ENCODE data around the gene SLC22A31. TPM values are rescaled to one million over a fixed set of nuclear protein-coding genes. Genes with fewer than 3 reads are reported as not detected.

The SLC22A31 gene
- total RNA-seq, 4 donors from 2014 or later, result 0.26 TPM; not detected in 3

GRCh38 chr16:89175280-89176146 lies 24.8 kb downstream of the SLC22A31 start:
- no peak for TF ChIP-seq POLR2A (IDR thresholded peaks at IDR 0.05; ENCODE audit: low read depth)
- peaks cover 3 to 94% (median 12%) of the 10 kb centered on the region in 4 donors for H3K27me3 ChIP-seq
- no peaks in the 10 kb centered on the region for H3K36me3 ChIP-seq
- H3K4me3 ChIP-seq, result no peak overlapping the region
- 58% methylated on average over 15 of the region's 20 CpGs for WGBS
- peaks cover 11 to 19% (median 15%) of the 10 kb centered on the region in 4 donors for H3K4me1 ChIP-seq
- H3K9me3 ChIP-seq, result no peaks in the 10 kb centered on the region
- intact Hi-C loops (cut with DNase I), result loop anchor here (10.0 kb wide), 1 partner anchor 361 kb away; the partner anchor contains the start of gene APRT
- DNase-seq (ENCODE audit: extremely low spot score), result no peak
- no peak overlapping the region for H3K27ac ChIP-seq (replicated peaks in 1 of 4)

- TF ChIP-seq POLR2AphosphoS5 (IDR thresholded peaks at IDR 0.05) (no peak), POLR2A (IDR thresholded peaks at IDR 0.05; ENCODE audit: low read depth) (no peak), CTCF (IDR thresholded peaks at IDR 0.05) (no peak), EP300 (IDR thresholded peaks at IDR 0.05) (no peak)
- DNase-seq (ENCODE audit: extremely low spot score), result no peak
- Histone ChIP-seq H3K36me3 (no peaks in the 10 kb centered on the region), H3K27ac (replicated peaks in 1 of 4) (no peak overlapping the region), H3K4me1 (peaks cover 12 to 24% (median 19%) of the 10 kb centered on the region in 4 donors), H3K27me3 (peaks cover 9 to 94% (median 18%) of the 10 kb centered on the region in 4 donors), H3K9me3 (no peaks in the 10 kb centered on the region), H3K4me3 (no peak overlapping the region)
- 100% methylated on average over 2 of the region's 14 CpGs for WGBS
- intact Hi-C loops (cut with DNase I), result loop anchor here (10.0 kb wide), 1 partner anchor 360 kb away; the partner anchor contains the start of gene APRT
Observed at GRCh38 chr16:89174877-89175276, 25.5 kb downstream of the SLC22A31 start.

- H3K27ac ChIP-seq (replicated peaks in 1 of 4), result no peak overlapping the region
- no peaks in the 10 kb centered on the region for H3K9me3 ChIP-seq
- H3K27me3 ChIP-seq, result peaks cover 9 to 94% (median 24%) of the 10 kb centered on the region in 4 donors
- H3K4me3 ChIP-seq, result no peak overlapping the region
- TF ChIP-seq POLR2A (IDR thresholded peaks at IDR 0.05; ENCODE audit: low read depth) (no peak), POLR2AphosphoS5 (IDR thresholded peaks at IDR 0.05) (no peak), CTCF (IDR thresholded peaks at IDR 0.05) (no peak), EP300 (IDR thresholded peaks at IDR 0.05) (no peak)
- peaks cover 12 to 24% (median 19%) of the 10 kb centered on the region in 4 donors for H3K4me1 ChIP-seq
- DNase-seq (ENCODE audit: extremely low spot score), result no peak
- WGBS, result 83% methylated on average over 14 of the region's 23 CpGs
- intact Hi-C loops (cut with DNase I), result loop anchor here (10.0 kb wide), 1 partner anchor 359 kb away; the partner anchor contains the start of gene APRT
- H3K36me3 ChIP-seq, result no peaks in the 10 kb centered on the region
Observed at GRCh38 chr16:89174055-89174827, 26.1 kb downstream of the SLC22A31 start.

- intact Hi-C loops (cut with DNase I), result loop anchor here (10.0 kb wide), 1 partner anchor 359 kb away; the partner anchor contains the start of gene APRT
Observed at GRCh38 chr16:89173174-89173921, 27.0 kb downstream of the SLC22A31 start.

More at GRCh38 chr16:89173174-89173921, 27.0 kb downstream of the SLC22A31 start:
- Histone ChIP-seq H3K4me3 (no peak overlapping the region), H3K27me3 (peaks cover 12 to 94% (median 33%) of the 10 kb centered on the region in 4 donors), H3K9me3 (no peaks in the 10 kb centered on the region), H3K4me1 (peaks cover 12 to 24% (median 19%) of the 10 kb centered on the region in 4 donors), H3K36me3 (no peaks in the 10 kb centered on the region), H3K27ac (replicated peaks in 1 of 4) (no peak overlapping the region)
- TF ChIP-seq POLR2AphosphoS5 (IDR thresholded peaks at IDR 0.05), result no peak
- no peak for TF ChIP-seq POLR2A (IDR thresholded peaks at IDR 0.05; ENCODE audit: low read depth)
- no peak for TF ChIP-seq EP300 (IDR thresholded peaks at IDR 0.05)
- TF ChIP-seq CTCF (IDR thresholded peaks at IDR 0.05), result no peak
- WGBS, result 54% methylated on average over 7 of the region's 11 CpGs
- no peak for DNase-seq (ENCODE audit: extremely low spot score)

All from esophagus muscularis mucosa (tissue), 4 donors.